SK-N-SH treated with all-trans-retinoic acid at 6 μM for 48 hours (cell line): ENCODE data around the gene DCUN1D2.

ENCODE experiments used
- ATAC-seq: fragments of 200-7000 bp; cut with Tn5 transposase; 3 replicates; pipeline ENCODE4 v1.9.1; 2020; ENCODE audit warnings: mild to moderate bottlenecking, moderate library complexity
- ARNTL ChIP-seq: fragments of 450-650 bp; formaldehyde crosslinking; IDR thresholded peaks from 2 replicates; pipeline ENCODE4 v1.5.0; 2020; ENCODE audit warnings: low read depth, mild to moderate bottlenecking, moderate library complexity, borderline replicate concordance
- BACH2 ChIP-seq: fragments of 250-450 bp; sonication (Bioruptor Pico); IDR thresholded peaks from 2 replicates; pipeline ENCODE4 v1.9.0; 2021; ENCODE audit warnings: mild to moderate bottlenecking, borderline replicate concordance
- CSDC2 ChIP-seq: fragments of 250-450 bp; sonication (Bioruptor Pico); IDR thresholded peaks from 2 replicates; pipeline ENCODE4 v1.5.0; 2020; ENCODE audit warnings: mild to moderate bottlenecking, moderate library complexity
- ISL1 ChIP-seq: fragments of 250-450 bp; sonication (Bioruptor Pico); IDR thresholded peaks from 2 replicates; pipeline ENCODE4 v2.1.2; 2022; ENCODE audit warnings: mild to moderate bottlenecking, moderate library complexity
- OSR1 ChIP-seq: fragments of 250-450 bp; sonication (Bioruptor Pico); IDR thresholded peaks from 2 replicates; pipeline ENCODE4 v1.8.0; 2022; ENCODE audit warnings: moderate library complexity, mild to moderate bottlenecking, inconsistent platforms
- PPARA ChIP-seq: fragments of 250-450 bp; sonication (Bioruptor Pico); IDR thresholded peaks from 2 replicates; pipeline ENCODE4 v1.5.0; 2020; ENCODE audit warnings: mild to moderate bottlenecking, borderline replicate concordance
- TOX ChIP-seq: fragments of 250-450 bp; sonication (Bioruptor Pico); IDR thresholded peaks from 2 replicates; pipeline ENCODE4 v1.8.0; 2021; ENCODE audit warnings: mild to moderate bottlenecking, moderate library complexity, borderline replicate concordance
- TSHZ2 ChIP-seq: fragments of 250-450 bp; sonication (Bioruptor Pico); IDR thresholded peaks from 2 replicates; pipeline ENCODE4 v1.5.0; 2020; ENCODE audit warnings: mild to moderate bottlenecking, moderate library complexity
- ZC3H10 ChIP-seq: fragments of 250-450 bp; sonication (Bioruptor Pico); IDR thresholded peaks from 2 replicates; pipeline ENCODE4 v1.5.1; 2021; ENCODE audit warnings: mild to moderate bottlenecking, moderate library complexity
- ZFP30 ChIP-seq: fragments of 450-650 bp; formaldehyde crosslinking; IDR thresholded peaks from 2 replicates; pipeline ENCODE4 v1.5.0; 2022; ENCODE audit warnings: mild to moderate bottlenecking, moderate library complexity
- ZNF8 ChIP-seq: fragments of 450-650 bp; formaldehyde crosslinking; IDR thresholded peaks from 2 replicates; pipeline ENCODE4 v1.5.0; 2020; ENCODE audit warnings: mild to moderate bottlenecking, moderate library complexity
- TF ChIP-seq, protein P1 (sequence below): fragments of 250-450 bp; sonication (Bioruptor Pico); IDR thresholded peaks from 2 replicates; pipeline ENCODE4 v1.8.0; 2020; ENCODE audit warnings: mild to moderate bottlenecking, moderate library complexity, borderline replicate concordance
- TF ChIP-seq, protein P2 (sequence below): fragments of 250-450 bp; sonication (Bioruptor Pico); IDR thresholded peaks from 2 replicates; pipeline ENCODE4 v1.5.1; 2020; ENCODE audit warnings: low read depth, mild to moderate bottlenecking, moderate library complexity
- TF ChIP-seq, protein P3 (sequence below): fragments of 250-450 bp; sonication (Bioruptor Pico); IDR thresholded peaks from 2 replicates; pipeline ENCODE4 v1.5.1; 2021; ENCODE audit warnings: mild to moderate bottlenecking, moderate library complexity

Gene DCUN1D2

DNA sequence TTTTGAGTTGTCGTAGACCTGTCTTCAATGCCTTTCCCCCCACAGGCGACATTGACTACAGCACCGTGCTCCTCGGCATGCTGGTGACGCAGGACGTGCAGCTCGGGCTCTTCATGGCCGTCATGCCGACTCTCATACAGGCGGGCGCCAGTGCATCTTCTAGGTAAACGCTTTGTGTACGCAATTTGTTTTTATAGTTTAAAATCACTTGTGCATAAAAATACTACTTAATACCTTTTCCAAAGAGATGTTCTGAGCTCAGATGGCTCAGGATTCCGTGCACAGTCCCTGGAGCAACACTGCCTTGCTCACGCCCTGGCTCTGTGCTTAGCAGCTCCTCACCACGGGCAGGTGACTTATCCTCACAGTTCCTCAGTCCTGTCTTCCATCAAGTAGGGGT lies 30.1 kb upstream of the DCUN1D2 start:
- ATAC-seq: no peak
- TF ChIP-seq, protein P1, sequence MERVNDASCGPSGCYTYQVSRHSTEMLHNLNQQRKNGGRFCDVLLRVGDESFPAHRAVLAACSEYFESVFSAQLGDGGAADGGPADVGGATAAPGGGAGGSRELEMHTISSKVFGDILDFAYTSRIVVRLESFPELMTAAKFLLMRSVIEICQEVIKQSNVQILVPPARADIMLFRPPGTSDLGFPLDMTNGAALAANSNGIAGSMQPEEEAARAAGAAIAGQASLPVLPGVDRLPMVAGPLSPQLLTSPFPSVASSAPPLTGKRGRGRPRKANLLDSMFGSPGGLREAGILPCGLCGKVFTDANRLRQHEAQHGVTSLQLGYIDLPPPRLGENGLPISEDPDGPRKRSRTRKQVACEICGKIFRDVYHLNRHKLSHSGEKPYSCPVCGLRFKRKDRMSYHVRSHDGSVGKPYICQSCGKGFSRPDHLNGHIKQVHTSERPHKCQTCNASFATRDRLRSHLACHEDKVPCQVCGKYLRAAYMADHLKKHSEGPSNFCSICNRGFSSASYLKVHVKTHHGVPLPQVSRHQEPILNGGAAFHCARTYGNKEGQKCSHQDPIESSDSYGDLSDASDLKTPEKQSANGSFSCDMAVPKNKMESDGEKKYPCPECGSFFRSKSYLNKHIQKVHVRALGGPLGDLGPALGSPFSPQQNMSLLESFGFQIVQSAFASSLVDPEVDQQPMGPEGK (CRISPR knock-in tag): no peak
- no peak for TF ChIP-seq OSR1 (CRISPR knock-in tag)
- TF ChIP-seq ZFP30 (CRISPR knock-in tag): no peak
- TF ChIP-seq BACH2 (CRISPR knock-in tag): no peak
- TF ChIP-seq ARNTL (CRISPR knock-in tag): no peak
- no peak for TF ChIP-seq ZC3H10 (CRISPR knock-in tag)
- TF ChIP-seq CSDC2 (CRISPR knock-in tag): no peak
- TF ChIP-seq TSHZ2 (CRISPR knock-in tag): no peak

DNA sequence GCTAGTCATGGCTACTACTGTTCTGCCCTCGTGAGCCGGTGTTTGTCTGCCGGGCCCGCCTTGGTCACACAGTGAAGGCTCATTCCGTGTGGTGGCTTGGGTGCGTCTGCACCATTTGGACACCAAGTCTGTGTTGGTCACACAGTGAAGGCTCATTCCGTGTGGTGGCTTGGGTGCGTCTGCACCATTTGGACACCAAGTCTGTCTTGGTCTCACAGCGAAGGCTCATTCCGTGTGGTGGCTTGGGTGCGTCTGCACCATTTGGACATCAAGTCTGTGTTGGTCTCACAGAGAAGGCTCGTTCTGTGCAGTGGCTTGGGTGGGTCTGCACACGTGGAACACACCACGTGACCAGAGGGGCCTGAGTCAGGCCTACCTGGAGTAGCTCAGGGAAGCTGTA lies 29.0 kb upstream of the DCUN1D2 start:
- ATAC-seq: no peak
- no peak for TF ChIP-seq ZC3H10 (CRISPR knock-in tag)
- no peak for TF ChIP-seq CSDC2 (CRISPR knock-in tag)
- TF ChIP-seq ZNF8 (CRISPR knock-in tag): no peak
- TF ChIP-seq, all 23 proteins: peak for 0

GRCh38 chr13:113518076-113518803 lies 27.7 kb upstream of the DCUN1D2 start:
- no peak for ATAC-seq
- no peak for TF ChIP-seq ZNF8 (CRISPR knock-in tag)

GRCh38 chr13:113514847-113515246 lies 24.3 kb upstream of the DCUN1D2 start:
- TF ChIP-seq PPARA (CRISPR knock-in tag): no peak
- TF ChIP-seq, protein P2, sequence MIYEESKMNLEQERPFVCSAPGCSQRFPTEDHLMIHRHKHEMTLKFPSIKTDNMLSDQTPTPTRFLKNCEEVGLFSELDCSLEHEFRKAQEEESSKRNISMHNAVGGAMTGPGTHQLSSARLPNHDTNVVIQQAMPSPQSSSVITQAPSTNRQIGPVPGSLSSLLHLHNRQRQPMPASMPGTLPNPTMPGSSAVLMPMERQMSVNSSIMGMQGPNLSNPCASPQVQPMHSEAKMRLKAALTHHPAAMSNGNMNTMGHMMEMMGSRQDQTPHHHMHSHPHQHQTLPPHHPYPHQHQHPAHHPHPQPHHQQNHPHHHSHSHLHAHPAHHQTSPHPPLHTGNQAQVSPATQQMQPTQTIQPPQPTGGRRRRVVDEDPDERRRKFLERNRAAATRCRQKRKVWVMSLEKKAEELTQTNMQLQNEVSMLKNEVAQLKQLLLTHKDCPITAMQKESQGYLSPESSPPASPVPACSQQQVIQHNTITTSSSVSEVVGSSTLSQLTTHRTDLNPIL (CRISPR knock-in tag): no peak
- ATAC-seq: no peak

- no peak for ATAC-seq
- TF ChIP-seq ZC3H10 (CRISPR knock-in tag) (no peak), ZNF8 (CRISPR knock-in tag) (no peak), OSR1 (CRISPR knock-in tag) (no peak)
Observed at GRCh38 chr13:113513761-113514160, 23.2 kb upstream of the DCUN1D2 start.

GRCh38 chr13:113511361-113511760 lies 20.9 kb upstream of the DCUN1D2 start:
- ATAC-seq: no peak
- TF ChIP-seq CSDC2 (CRISPR knock-in tag): no peak
- TF ChIP-seq BACH2 (CRISPR knock-in tag): no peak
- no peak for TF ChIP-seq ZC3H10 (CRISPR knock-in tag)
- TF ChIP-seq OSR1 (CRISPR knock-in tag): no peak
- no peak for TF ChIP-seq ISL1 (CRISPR knock-in tag)
- TF ChIP-seq, protein P1 (CRISPR knock-in tag): no peak
- no peak for TF ChIP-seq TOX (CRISPR knock-in tag)
- TF ChIP-seq, protein P3, sequence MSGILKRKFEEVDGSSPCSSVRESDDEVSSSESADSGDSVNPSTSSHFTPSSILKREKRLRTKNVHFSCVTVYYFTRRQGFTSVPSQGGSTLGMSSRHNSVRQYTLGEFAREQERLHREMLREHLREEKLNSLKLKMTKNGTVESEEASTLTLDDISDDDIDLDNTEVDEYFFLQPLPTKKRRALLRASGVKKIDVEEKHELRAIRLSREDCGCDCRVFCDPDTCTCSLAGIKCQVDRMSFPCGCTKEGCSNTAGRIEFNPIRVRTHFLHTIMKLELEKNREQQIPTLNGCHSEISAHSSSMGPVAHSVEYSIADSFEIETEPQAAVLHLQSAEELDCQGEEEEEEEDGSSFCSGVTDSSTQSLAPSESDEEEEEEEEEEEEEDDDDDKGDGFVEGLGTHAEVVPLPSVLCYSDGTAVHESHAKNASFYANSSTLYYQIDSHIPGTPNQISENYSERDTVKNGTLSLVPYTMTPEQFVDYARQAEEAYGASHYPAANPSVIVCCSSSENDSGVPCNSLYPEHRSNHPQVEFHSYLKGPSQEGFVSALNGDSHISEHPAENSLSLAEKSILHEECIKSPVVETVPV (CRISPR knock-in tag): no peak
